Right atrium auricular region (tissue), 2 donors: ENCODE measurements around the gene LRRFIP1. TPM values are rescaled to one million over a fixed set of nuclear protein-coding genes. Genes with fewer than 3 reads are reported as not detected.

Source experiments
- DNase-seq: peaks from one replicate; pipeline ENCODE4 v3.0.0-alpha.2; 2019; ENCODE audit warnings: low spot score
- H3K27ac ChIP-seq, 2 donors: fragments of 200-600 bp; sonication (generic); 1 replicate in 1 of 2; 2 replicates in 1 of 2; pipeline ENCODE4 v1.5.1; 2016 to 2019
- H3K27me3 ChIP-seq, 2 donors: fragments of 200-600 bp; sonication (generic); one replicate each; pipeline versions ENCODE4 v1.5.1 to v1.6.0; 2017 to 2019
- H3K36me3 ChIP-seq: fragments of 200-600 bp; sonication (generic); one replicate; pipeline ENCODE4 v1.5.1; 2016
- H3K4me1 ChIP-seq, 2 donors: fragments of 200-600 bp; sonication (generic); one replicate each; pipeline versions ENCODE4 v1.5.1 to v1.6.0; 2017 to 2019
- H3K4me3 ChIP-seq, 2 donors: fragments of 200-600 bp; sonication (generic); 1 replicate in 1 of 2; 2 replicates in 1 of 2; pipeline ENCODE4 v1.5.1; 2017 to 2019; ENCODE audit warnings: mild to moderate bottlenecking in 1 of 2, moderate library complexity in 1 of 2
- H3K9me3 ChIP-seq, 2 donors: fragments of 200-600 bp; sonication (generic); one replicate each; pipeline ENCODE4 v1.5.1; 2019
- CTCF ChIP-seq, 2 donors: fragments of 200-600 bp; sonication (generic); IDR thresholded peaks; one replicate each; pipeline ENCODE4 v1.5.1; 2019; ENCODE audit warnings: antibody characterized with exemption in 2 of 2
- total RNA-seq, 2 donors: library from RNA; depleted of rRNA; stranded (reverse); fragments of >200 nt; gene quantifications; one replicate each; pipeline ENCODE4 v1.1.0, GENCODE V29; 2016

LRRFIP1 gene
- total RNA-seq, 2 donors from 2014 or later: 71.2 to 88.5 TPM

GRCh38 chr2:237671466-237672138, 44.2 kb downstream of the LRRFIP1 start:
- Histone ChIP-seq H3K9me3 (no peaks in the 10 kb centered on the region), H3K4me3 (no peak overlapping the region), H3K27ac (peak overlapping the region; percentile 76 to 79), H3K4me1 (peaks cover 0 to 71% of the 10 kb centered on the region in 2 donors), H3K27me3 (no peaks in the 10 kb centered on the region), H3K36me3 (no peaks in the 10 kb centered on the region)
- DNase-seq: no peak
- TF ChIP-seq CTCF (IDR thresholded peaks at IDR 0.05): no peak

GRCh38 chr2:237672731-237673129, 45.3 kb downstream of the LRRFIP1 start:
- TF ChIP-seq CTCF (IDR thresholded peaks at IDR 0.05): no peak
- peak overlapping the region; percentile 76 to 85 for H3K27ac ChIP-seq
- no peak for DNase-seq

GRCh38 chr2:237673130-237674001, 46.0 kb downstream of the LRRFIP1 start:
- peak; percentile 76 for DNase-seq
- Histone ChIP-seq H3K4me3 (peak overlapping the region in 1 of 2 donors; percentile 26), H3K4me1 (peaks cover 0 to 89% of the 10 kb centered on the region in 2 donors), H3K9me3 (no peaks in the 10 kb centered on the region), H3K27ac (peak overlapping the region; percentile 85), H3K27me3 (no peaks in the 10 kb centered on the region), H3K36me3 (no peaks in the 10 kb centered on the region)
- peak in 1 of 2 donors; percentile 83 for TF ChIP-seq CTCF (IDR thresholded peaks at IDR 0.05)

More at GRCh38 chr2:237672731-237673129, 45.3 kb downstream of the LRRFIP1 start:
- peaks cover 0 to 82% of the 10 kb centered on the region in 2 donors for H3K4me1 ChIP-seq
- no peaks in the 10 kb centered on the region for H3K27me3 ChIP-seq
- no peak overlapping the region for H3K4me3 ChIP-seq
- H3K36me3 ChIP-seq: no peaks in the 10 kb centered on the region
- no peaks in the 10 kb centered on the region for H3K9me3 ChIP-seq

- TF ChIP-seq CTCF (IDR thresholded peaks at IDR 0.05): peak in 1 of 2 donors; percentile 25
- H3K27me3 ChIP-seq: no peaks in the 10 kb centered on the region
- no peaks in the 10 kb centered on the region for H3K36me3 ChIP-seq
- peak; percentile 93 for DNase-seq
- peaks cover 0 to 87% of the 10 kb centered on the region in 2 donors for H3K4me1 ChIP-seq
- H3K4me3 ChIP-seq: peak overlapping the region in 1 of 2 donors; percentile 24
- peak overlapping the region; percentile 85 for H3K27ac ChIP-seq
- H3K9me3 ChIP-seq: no peaks in the 10 kb centered on the region
These were observed 47.4 kb downstream of the LRRFIP1 start for GRCh38 chr2:237674731-237675276.

GRCh38 chr2:237675316-237675715, 47.9 kb downstream of the LRRFIP1 start:
- peak overlapping the region; percentile 85 for H3K27ac ChIP-seq
- peaks cover 0 to 81% of the 10 kb centered on the region in 2 donors for H3K4me1 ChIP-seq
- DNase-seq: no peak
- no peak for TF ChIP-seq CTCF (IDR thresholded peaks at IDR 0.05)
- no peaks in the 10 kb centered on the region for H3K27me3 ChIP-seq
- peak overlapping the region in 1 of 2 donors; percentile 24 for H3K4me3 ChIP-seq
- H3K9me3 ChIP-seq: no peaks in the 10 kb centered on the region
- H3K36me3 ChIP-seq: no peaks in the 10 kb centered on the region
